H9 (cell line): Measurements from ENCODE around the gene CCDC170. TPM values are rescaled to one million over a fixed set of nuclear protein-coding genes. Genes with fewer than 3 reads are reported as not detected.
A peak's percentile ranks its signal among the peaks of the same experiment; 100 is the strongest.

Experiments
- DNase-seq: peaks from one replicate; pipeline ENCODE4 v3.0.0-alpha.2; 2017
- H2AFZ ChIP-seq: one replicate; pipeline ENCODE4 v1.6.1; 2013; ENCODE audit warnings: mild to moderate bottlenecking, low read length, control low read depth, moderate library complexity
- H2AK5ac ChIP-seq: 2 replicates; pipeline ENCODE4 v1.6.1; 2013; ENCODE audit warnings: low read length, control low read depth, mixed read lengths; ENCODE audit not compliant: insufficient read length
- H2BK120ac ChIP-seq: one replicate; pipeline ENCODE4 v1.6.1; 2013; ENCODE audit warnings: low read depth, mild to moderate bottlenecking, low read length, control low read depth, inconsistent platforms; ENCODE audit not compliant: poor library complexity, severe bottlenecking
- H2BK12ac ChIP-seq: 2 replicates; pipeline ENCODE4 v1.6.1; 2013; ENCODE audit warnings: low read length, control low read depth, mixed read lengths, low read depth; ENCODE audit not compliant: insufficient read length
- H2BK15ac ChIP-seq: 2 replicates; pipeline ENCODE4 v1.6.1; 2013; ENCODE audit warnings: low read depth, low read length, control low read depth
- H2BK20ac ChIP-seq: one replicate; pipeline ENCODE4 v1.6.1; 2013; ENCODE audit warnings: low read depth, mild to moderate bottlenecking, low read length, control low read depth, inconsistent platforms; ENCODE audit not compliant: poor library complexity, severe bottlenecking
- H2BK5ac ChIP-seq: 2 replicates; pipeline ENCODE4 v1.6.1; 2013; ENCODE audit warnings: low read length, control low read depth, mixed read lengths; ENCODE audit not compliant: insufficient read length
- H3K14ac ChIP-seq: 2 replicates; pipeline ENCODE4 v1.6.1; 2013; ENCODE audit warnings: low read length, control low read depth; ENCODE audit not compliant: insufficient read depth
- H3K18ac ChIP-seq: 2 replicates; pipeline ENCODE4 v1.6.1; 2013; ENCODE audit warnings: low read depth, mild to moderate bottlenecking, mixed read lengths, low read length, control low read depth; ENCODE audit not compliant: insufficient read length
- H3K23ac ChIP-seq: 2 replicates; pipeline ENCODE4 v1.6.1; 2013; ENCODE audit warnings: low read length, control low read depth, mixed read lengths, low read depth; ENCODE audit not compliant: insufficient read length
- H3K23me2 ChIP-seq: 2 replicates; pipeline ENCODE4 v1.6.1; 2013; ENCODE audit warnings: low read depth, mild to moderate bottlenecking, mixed read lengths, low read length, control low read depth; ENCODE audit not compliant: insufficient read length, poor library complexity, severe bottlenecking
- H3K27ac ChIP-seq: 2 replicates; pipeline ENCODE4 v1.5.1; 2013; ENCODE audit warnings: low read length, control low read depth, mixed read lengths, low read depth; ENCODE audit not compliant: insufficient read length
- H3K27me3 ChIP-seq: 2 replicates; pipeline ENCODE4 v1.6.1; 2013; ENCODE audit warnings: low read length, control low read depth, inconsistent platforms; ENCODE audit not compliant: insufficient read depth
- H3K4ac ChIP-seq: 2 replicates; pipeline ENCODE4 v1.6.1; 2013; ENCODE audit warnings: low read depth, mild to moderate bottlenecking, control low read depth, inconsistent platforms, low read length, moderate library complexity
- H3K4me1 ChIP-seq: 2 replicates; pipeline ENCODE4 v1.6.1; 2013; ENCODE audit warnings: low read length, control low read depth, inconsistent platforms; ENCODE audit not compliant: insufficient read depth
- H3K4me2 ChIP-seq: 2 replicates; pipeline ENCODE4 v1.6.1; 2013; ENCODE audit warnings: low read length, control low read depth, mixed read lengths; ENCODE audit not compliant: insufficient read length, insufficient read depth
- H3K56ac ChIP-seq: 2 replicates; pipeline ENCODE4 v1.6.1; 2013; ENCODE audit warnings: low read depth, mild to moderate bottlenecking, mixed read lengths, low read length, control low read depth; ENCODE audit not compliant: insufficient read length
- H3K79me1 ChIP-seq: 2 replicates; pipeline ENCODE4 v1.6.1; 2013; ENCODE audit warnings: low read depth, mild to moderate bottlenecking, moderate library complexity, low read length, control low read depth, inconsistent platforms; ENCODE audit not compliant: insufficient read depth, poor library complexity, severe bottlenecking
- H3K79me2 ChIP-seq: 2 replicates; pipeline ENCODE4 v1.6.1; 2013; ENCODE audit warnings: low read length, control low read depth, inconsistent platforms; ENCODE audit not compliant: insufficient read depth
- H3K9ac ChIP-seq: 2 replicates; pipeline ENCODE4 v1.6.1; 2013; ENCODE audit warnings: low read length, control low read depth, mixed read lengths; ENCODE audit not compliant: insufficient read length; ENCODE audit errors: extremely low read depth
- H3K9me3 ChIP-seq: one replicate; pipeline ENCODE4 v1.6.1; 2013; ENCODE audit warnings: low read depth, low read length, inconsistent platforms; ENCODE audit not compliant: control insufficient read depth
- H3T11ph ChIP-seq: one replicate; pipeline ENCODE4 v1.6.1; 2013; ENCODE audit warnings: mild to moderate bottlenecking, low read length, control low read depth, inconsistent platforms
- H4K20me1 ChIP-seq: one replicate; pipeline ENCODE4 v1.6.1; 2013; ENCODE audit not compliant: control insufficient read depth, insufficient read length, insufficient read depth
- H4K5ac ChIP-seq: 2 replicates; pipeline ENCODE4 v1.6.1; 2013; ENCODE audit warnings: low read depth, mild to moderate bottlenecking, mixed read lengths, low read length, control low read depth; ENCODE audit not compliant: insufficient read length
- H4K8ac ChIP-seq: replicated peaks from 2 replicates; pipeline ENCODE4 v1.6.1; 2013; ENCODE audit warnings: low read length, control low read depth, mixed read lengths, low read depth; ENCODE audit not compliant: insufficient read length
- H4K91ac ChIP-seq: 2 replicates; pipeline ENCODE4 v1.6.1; 2013; ENCODE audit warnings: low read depth, mild to moderate bottlenecking, moderate library complexity, mixed read lengths, low read length, control low read depth; ENCODE audit not compliant: insufficient read length
- H3K27ac Mint-ChIP-seq, 3 experiments: 2 replicates in 2 of 3; 3 replicates in 1 of 3; pipeline ENCODE4 v1.8.0; 2020 to 2021; ENCODE audit warnings: mixed read lengths in 3 of 3, mild to moderate bottlenecking in 1 of 3, moderate library complexity in 1 of 3
- H3K27me3 Mint-ChIP-seq: 2 replicates; pipeline ENCODE4 v1.8.0; 2021; ENCODE audit warnings: low read depth, mild to moderate bottlenecking, moderate library complexity, mixed read lengths
- H3K36me3 Mint-ChIP-seq, 3 experiments: 2 replicates in 2 of 3; 3 replicates in 1 of 3; pipeline ENCODE4 v1.8.0; 2020 to 2021; ENCODE audit warnings: low read depth in 3 of 3, mixed read lengths in 3 of 3; ENCODE audit not compliant: insufficient read depth in 1 of 3
- H3K4me1 Mint-ChIP-seq, 2 experiments: 2 replicates each; pipeline ENCODE4 v1.8.0; 2020; ENCODE audit warnings: mixed read lengths in 2 of 2
- H3K4me3 Mint-ChIP-seq, 2 experiments: 2 replicates in 1 of 2; 3 replicates in 1 of 2; pipeline ENCODE4 v1.8.0; 2020 to 2021; ENCODE audit warnings: mild to moderate bottlenecking in 2 of 2, mixed read lengths in 2 of 2, moderate library complexity in 1 of 2
- H3K9me3 Mint-ChIP-seq, 2 experiments: 2 replicates in 1 of 2; 3 replicates in 1 of 2; pipeline ENCODE4 v1.8.0; 2020; ENCODE audit warnings: mild to moderate bottlenecking in 2 of 2, mixed read lengths in 2 of 2, moderate library complexity in 1 of 2
- CTCF ChIP-seq: fragments of 200-600 bp; sonication (generic); conservative IDR thresholded peaks from 3 replicates; pipeline ENCODE4 v1.8.0; 2021; ENCODE audit warnings: antibody characterized with exemption, mild to moderate bottlenecking
- WGBS: extraction: QIAGEN DNeasy Blood & Tissue Kit; methylation state at CpG from one replicate; pipeline ENCODE4 v1.1.7; 2013; ENCODE audit warnings: missing lambda C conversion rate, low lambda C conversion rate, mixed read lengths; ENCODE audit not compliant: insufficient read length; ENCODE audit errors: extremely low coverage; 5-methylcytosine and 5-hydroxymethylcytosine counted together
- total RNA-seq: library from RNA; stranded (reverse); gene quantifications from 2 replicates; pipeline ENCODE4 v1.2.1, GENCODE V29; 2021

CCDC170 gene
- total RNA-seq, 1 experiment from 2014 or later: 0.07 TPM

GRCh38 chr6:151494936-151495320 lies 1.1 kb downstream of the CCDC170 start:
- H3T11ph ChIP-seq: no peak overlapping the region
- peaks cover 14 to 19% of the 10 kb centered on the region in 2 experiments for H3K4me1 Mint-ChIP-seq
- WGBS: no CpG with 5 or more reads among the region's 4 CpGs
- H2AFZ ChIP-seq: no peak overlapping the region
- no peaks in the 10 kb centered on the region for H3K79me1 ChIP-seq
- no peaks in the 10 kb centered on the region for H3K4me1 ChIP-seq
- peaks cover 12% of the 10 kb centered on the region for H3K23me2 ChIP-seq
- H4K20me1 ChIP-seq: no peaks in the 10 kb centered on the region
- no peak overlapping the region for H3K14ac ChIP-seq
- H2BK5ac ChIP-seq: no peak overlapping the region
- H3K27ac ChIP-seq: no peak overlapping the region
- no peak overlapping the region for H4K91ac ChIP-seq
- peak overlapping the region; percentile 66 to 81; a peak in 4 of 5 replicates for H3K4me3 Mint-ChIP-seq
- no peak overlapping the region for H3K56ac ChIP-seq
- H2BK15ac ChIP-seq: no peak overlapping the region
- no peak for TF ChIP-seq CTCF
- no peaks in the 10 kb centered on the region for H3K36me3 Mint-ChIP-seq
- no peaks in the 10 kb centered on the region for H3K9me3 Mint-ChIP-seq
- H4K8ac ChIP-seq: no peak overlapping the region
- no peak overlapping the region for H4K5ac ChIP-seq
- H2BK12ac ChIP-seq: no peak overlapping the region
- no peak overlapping the region for H2BK20ac ChIP-seq
- H3K9ac ChIP-seq: no peak overlapping the region
- H2AK5ac ChIP-seq: no peak overlapping the region
- no peaks in the 10 kb centered on the region for H3K79me2 ChIP-seq
- H3K27me3 Mint-ChIP-seq: peaks cover 47% of the 10 kb centered on the region
- H3K23ac ChIP-seq: no peak overlapping the region
- H3K27ac Mint-ChIP-seq: no peak overlapping the region
- peaks cover 8% of the 10 kb centered on the region; the same call in 1 of the 2 replicates for H3K27me3 ChIP-seq
- no peak for DNase-seq
- peak overlapping the region; percentile 63 for H3K4me2 ChIP-seq
- H3K4ac ChIP-seq: no peak overlapping the region
- no peak overlapping the region for H3K18ac ChIP-seq
- no peaks in the 10 kb centered on the region for H3K9me3 ChIP-seq
- H2BK120ac ChIP-seq: no peak overlapping the region
